Spinal cord (tissue), 10 donors: Measurements from ENCODE around the gene IMP4. TPM values are rescaled to one million over a fixed set of nuclear protein-coding genes. Genes with fewer than 3 reads are reported as not detected.
"Not testable (repeated sequence)": the region's sequence is repeated elsewhere in the genome, so short reads cannot be mapped to it uniquely, and the experiment has no call there.

Experiments used
- DNase-seq, 6 donors: peaks; one replicate each; pipeline versions ENCODE4 v3.0.0 to v3.0.0-alpha.2; 2013 to 2015; ENCODE audit warnings: low spot score in 6 of 6, low read depth in 4 of 6
- H3K27ac ChIP-seq: one replicate; pipeline ENCODE4 v1.5.1; 2013; ENCODE audit warnings: low read depth, low read length, control low read depth
- H3K27me3 ChIP-seq: one replicate; pipeline ENCODE4 v1.6.1; 2013; ENCODE audit warnings: low read length; ENCODE audit not compliant: control insufficient read depth, insufficient read depth
- H3K36me3 ChIP-seq: one replicate; pipeline ENCODE4 v1.6.1; 2013; ENCODE audit warnings: low read length; ENCODE audit not compliant: control insufficient read depth, insufficient read depth
- H3K4me1 ChIP-seq: one replicate; pipeline ENCODE4 v1.6.1; 2013; ENCODE audit warnings: low read length; ENCODE audit not compliant: control insufficient read depth, insufficient read depth
- H3K4me3 ChIP-seq: one replicate; pipeline ENCODE4 v1.5.1; 2013; ENCODE audit warnings: low read depth, low read length, control low read depth
- H3K9me3 ChIP-seq: one replicate; pipeline ENCODE4 v1.6.1; 2013; ENCODE audit warnings: low read length; ENCODE audit not compliant: control insufficient read depth, insufficient read depth
- WGBS: methylation state at CpG from one replicate; pipeline ENCODE4 v1.1.5; 2013; ENCODE audit warnings: missing lambda C conversion rate; ENCODE audit not compliant: insufficient coverage; 5-methylcytosine and 5-hydroxymethylcytosine counted together
- polyA plus RNA-seq, 2 donors: library from polyadenylated mRNA; unstranded; fragments of 120-200 nt; gene quantifications; one replicate each; pipeline ENCODE4 v1.2.1, GENCODE V29; 2013; ENCODE audit not compliant: insufficient read length in 2 of 2
- total RNA-seq, 2 donors: library from RNA; depleted of rRNA in 1 of 2; stranded (reverse); fragments of 120-200 nt in 1 of 2; fragments of >200 nt in 1 of 2; gene quantifications; one replicate each; pipeline versions ENCODE4 v1.2.3 to v1.2.4, GENCODE V29; 2013 to 2014
- donor health status: healthy.

The IMP4 gene
- total and polyA plus RNA-seq, 4 donors = 46.7 to 55.1 (median 54.1) TPM

GRCh38 chr2:130313812-130314334, 28.8 kb upstream of the IMP4 start:
- Histone ChIP-seq H3K27ac (no peak overlapping the region), H3K36me3 (no peaks in the 10 kb centered on the region), H3K27me3 (peaks cover 5% of the 10 kb centered on the region), H3K4me1 (peaks cover 21% of the 10 kb centered on the region), H3K4me3 (no peak overlapping the region), H3K9me3 (no peaks in the 10 kb centered on the region)
- 88% methylated on average over 12 of the region's 12 CpGs for WGBS
- no peak for DNase-seq

- Histone ChIP-seq H3K4me3 (no peak overlapping the region), H3K9me3 (no peaks in the 10 kb centered on the region), H3K36me3 (no peaks in the 10 kb centered on the region), H3K27ac (no peak overlapping the region), H3K4me1 (peaks cover 21% of the 10 kb centered on the region), H3K27me3 (peaks cover 5% of the 10 kb centered on the region)
- no peak for DNase-seq
- WGBS = 95% methylated on average over 3 of the region's 3 CpGs
Observed at GRCh38 chr2:130314377-130314776, 28.3 kb upstream of the IMP4 start.

- Histone ChIP-seq H3K9me3 (no peaks in the 10 kb centered on the region), H3K4me1 (peaks cover 21% of the 10 kb centered on the region), H3K4me3 (no peak overlapping the region), H3K27ac (no peak overlapping the region), H3K27me3 (peaks cover 5% of the 10 kb centered on the region), H3K36me3 (no peaks in the 10 kb centered on the region)
- no CpG with 5 or more reads among the region's 1 CpG for WGBS
- DNase-seq = peak in 2 of 6 donors; percentile 21 to 55
Observed at GRCh38 chr2:130316596-130316995, 26.1 kb upstream of the IMP4 start.

GRCh38 chr2:130318906-130319305, 23.8 kb upstream of the IMP4 start:
- DNase-seq = no peak
- Histone ChIP-seq H3K4me1 (peaks cover 21% of the 10 kb centered on the region), H3K4me3 (no peak overlapping the region), H3K27ac (no peak overlapping the region), H3K27me3 (no peaks in the 10 kb centered on the region), H3K9me3 (no peaks in the 10 kb centered on the region), H3K36me3 (no peaks in the 10 kb centered on the region)
- 89% methylated on average over 6 of the region's 7 CpGs for WGBS

- Histone ChIP-seq H3K4me3 (no peak overlapping the region), H3K27me3 (no peaks in the 10 kb centered on the region), H3K9me3 (no peaks in the 10 kb centered on the region), H3K36me3 (no peaks in the 10 kb centered on the region), H3K4me1 (peaks cover 21% of the 10 kb centered on the region), H3K27ac (no peak overlapping the region)
- DNase-seq = no peak
- WGBS = no CpG with 5 or more reads among the region's 3 CpGs
Observed at GRCh38 chr2:130319536-130319935, 23.2 kb upstream of the IMP4 start.

GRCh38 chr2:130327703-130328527, 14.8 kb upstream of the IMP4 start:
- 89% methylated on average over 41 of the region's 43 CpGs for WGBS
- Histone ChIP-seq H3K4me1 (peaks cover 6% of the 10 kb centered on the region), H3K4me3 (no peak overlapping the region), H3K9me3 (no peaks in the 10 kb centered on the region), H3K27ac (no peak overlapping the region), H3K36me3 (no peaks in the 10 kb centered on the region), H3K27me3 (no peaks in the 10 kb centered on the region)
- DNase-seq = no peak

- Histone ChIP-seq H3K36me3 (no peaks in the 10 kb centered on the region), H3K4me3 (no peak overlapping the region), H3K27me3 (no peaks in the 10 kb centered on the region), H3K4me1 (peaks cover 6% of the 10 kb centered on the region), H3K27ac (no peak overlapping the region), H3K9me3 (no peaks in the 10 kb centered on the region)
- WGBS = 43% methylated on average over 1 of the region's 2 CpGs
- no peak for DNase-seq
Observed at GRCh38 chr2:130328710-130329109, 14.0 kb upstream of the IMP4 start.

- no peak overlapping the region for H3K27ac ChIP-seq
- peaks cover 13% of the 10 kb centered on the region for H3K4me1 ChIP-seq
- DNase-seq = peak in 4 of 6 donors; percentile 57 to 92 (median 76)
- WGBS = 22% methylated on average over 14 of the region's 29 CpGs
- H3K9me3 ChIP-seq = no peaks in the 10 kb centered on the region
- no peaks in the 10 kb centered on the region for H3K27me3 ChIP-seq
- H3K36me3 ChIP-seq = no peaks in the 10 kb centered on the region
- H3K4me3 ChIP-seq = no peak overlapping the region
Observed at GRCh38 chr2:130332271-130333073, 10.2 kb upstream of the IMP4 start.

GRCh38 chr2:130333253-130333652, 9.4 kb upstream of the IMP4 start:
- not testable (repeated sequence) for H3K4me3 ChIP-seq, H3K27ac ChIP-seq, DNase-seq, H3K27me3 ChIP-seq, H3K9me3 ChIP-seq, H3K36me3 ChIP-seq
- H3K4me1 ChIP-seq = peaks cover 16% of the 10 kb centered on the region
- 97% methylated on average over 4 of the region's 8 CpGs for whole genome bisulfite sequencing
